H1 (cell line): ENCODE results near the gene ATP23. TPM values are rescaled to one million over a fixed set of nuclear protein-coding genes. Genes with fewer than 3 reads are reported as not detected.

Experiments used
- CTCF ChIA-PET: fragments of 300-600 bp; sonication (Branson Sonifier 250); formaldehyde crosslinking; loops from one replicate; lab custom pipeline; 2021; ENCODE audit not compliant: partially characterized antibody; lab: Charles Lee
- POLR2A ChIA-PET: fragments of 300-600 bp; sonication (Branson Sonifier 250); formaldehyde crosslinking; loops from one replicate; lab custom pipeline; 2021; ENCODE audit warnings: inconsistent platforms; ENCODE audit not compliant: partially characterized antibody; lab: Charles Lee
- DNase-seq, 2 experiments: peaks; one replicate each; pipeline versions ENCODE4 v3.0.0 to v3.0.0-alpha.2; 2010 to 2022; ENCODE audit warnings: low spot score in 2 of 2, low read depth in 1 of 2, mixed read lengths in 1 of 2
- FAIRE-seq: peaks from 2 replicates; lab custom pipeline; 2011; peaks lifted over from hg19 to GRCh38; lab: Jason Lieb, UNC
- H2AFZ ChIP-seq: 2 replicates; pipeline ENCODE4 v1.8.1; 2012; ENCODE audit warnings: low read length, inconsistent platforms
- H2AK5ac ChIP-seq: 2 replicates; pipeline ENCODE4 v1.6.1; 2013; ENCODE audit warnings: low read depth, low read length
- H2BK120ac ChIP-seq: replicated peaks from 2 replicates; pipeline ENCODE3; 2013; ENCODE audit warnings: low read depth, low read length, inconsistent platforms
- H2BK12ac ChIP-seq: 2 replicates; pipeline ENCODE4 v1.6.1; 2013; ENCODE audit warnings: low read depth, low read length
- H2BK15ac ChIP-seq: 2 replicates; pipeline ENCODE4 v1.6.1; 2013; ENCODE audit warnings: low read length
- H2BK20ac ChIP-seq: 2 replicates; pipeline ENCODE4 v1.6.1; 2013; ENCODE audit warnings: low read length
- H2BK5ac ChIP-seq: 2 replicates; pipeline ENCODE4 v1.6.1; 2013; ENCODE audit warnings: low read depth, low read length
- H3K14ac ChIP-seq: 2 replicates; pipeline ENCODE4 v1.6.1; 2013; ENCODE audit warnings: inconsistent platforms; ENCODE audit not compliant: insufficient read length
- H3K18ac ChIP-seq: 2 replicates; pipeline ENCODE4 v1.6.1; 2013; ENCODE audit warnings: low read length; ENCODE audit errors: extremely low read depth
- H3K23ac ChIP-seq: 2 replicates; pipeline ENCODE4 v1.6.1; 2013; ENCODE audit warnings: inconsistent platforms; ENCODE audit not compliant: insufficient read length
- H3K23me2 ChIP-seq: 2 replicates; pipeline ENCODE4 v1.6.1; 2013; ENCODE audit warnings: low read depth, low read length
- H3K27ac ChIP-seq: 2 replicates; pipeline ENCODE4 v1.6.1; 2011; ENCODE audit warnings: low read depth, low read length, inconsistent platforms
- H3K27me3 ChIP-seq, 4 experiments: replicated peaks in 1 of 4; 1 replicate in 1 of 4; 2 replicates in 3 of 4; pipeline versions ENCODE4 v1.6.1 to v1.8.1; 2011 to 2013; ENCODE audit warnings: low read length in 3 of 4, mild to moderate bottlenecking in 3 of 4, inconsistent platforms in 2 of 4, mixed read lengths in 2 of 4, moderate library complexity in 1 of 4; ENCODE audit not compliant: control insufficient read depth in 3 of 4, insufficient read depth in 3 of 4; ENCODE audit errors: extremely low read depth in 1 of 4
- H3K36me3 ChIP-seq, 4 experiments: 2 replicates each; pipeline versions ENCODE4 v1.6.1 to v1.8.1; 2011 to 2013; ENCODE audit warnings: mild to moderate bottlenecking in 4 of 4, low read length in 3 of 4, moderate library complexity in 2 of 4, control low read depth in 1 of 4, inconsistent platforms in 1 of 4; ENCODE audit not compliant: insufficient read depth in 4 of 4, control insufficient read depth in 2 of 4
- H3K4ac ChIP-seq: replicated peaks from 2 replicates; pipeline ENCODE3; 2013; ENCODE audit warnings: low read length, low read depth, mixed read lengths, inconsistent platforms; ENCODE audit not compliant: insufficient read length
- H3K4me1 ChIP-seq, 4 experiments: replicated peaks in 1 of 4; 1 replicate in 1 of 4; 2 replicates in 3 of 4; pipeline versions ENCODE4 v1.6.1 to v1.8.1; 2011 to 2013; ENCODE audit warnings: low read length in 3 of 4, inconsistent platforms in 2 of 4, mixed read lengths in 1 of 4; ENCODE audit not compliant: insufficient read depth in 4 of 4, control insufficient read depth in 3 of 4
- H3K4me2 ChIP-seq, 2 experiments: 2 replicates each; pipeline versions ENCODE4 v1.6.1 to v1.8.1; 2011 to 2013; ENCODE audit warnings: low read depth in 2 of 2, low read length in 2 of 2, control low read depth in 1 of 2, inconsistent platforms in 1 of 2, mild to moderate bottlenecking in 1 of 2; ENCODE audit not compliant: insufficient read depth in 1 of 2
- H3K4me3 ChIP-seq, 4 experiments: fragments of 200-600, 300-600 bp in 1 of 4; sonication (generic), shearing (Covaris generic), sonication (Bioruptor Twin) in 1 of 4; 2 replicates each; pipeline versions ENCODE4 v1.5.1 to v1.8.1; 2011 to 2016; ENCODE audit warnings: low read length in 4 of 4, low read depth in 3 of 4, control low read depth in 2 of 4, inconsistent platforms in 2 of 4, mild to moderate bottlenecking in 2 of 4, mixed read lengths in 1 of 4, moderate library complexity in 1 of 4; ENCODE audit not compliant: insufficient read depth in 2 of 4; ENCODE audit errors: extremely low read depth in 1 of 4
- H3K56ac ChIP-seq: replicated peaks from 2 replicates; pipeline ENCODE3; 2013; ENCODE audit warnings: low read depth, mild to moderate bottlenecking, mixed read lengths, low read length, inconsistent platforms; ENCODE audit not compliant: insufficient read length
- H3K79me1 ChIP-seq: 2 replicates; pipeline ENCODE4 v1.6.1; 2013; ENCODE audit warnings: low read depth, low read length, control low read depth
- H3K79me2 ChIP-seq, 2 experiments: 2 replicates each; pipeline versions ENCODE4 v1.6.1 to v1.8.1; 2012 to 2013; ENCODE audit warnings: low read length in 2 of 2, mild to moderate bottlenecking in 2 of 2, inconsistent platforms in 1 of 2; ENCODE audit not compliant: insufficient read depth in 2 of 2, control insufficient read depth in 1 of 2
- H3K9ac ChIP-seq, 4 experiments: replicated peaks in 1 of 4; 1 replicate in 1 of 4; 2 replicates in 3 of 4; pipeline versions ENCODE4 v1.6.1 to v1.8.1; 2011 to 2013; ENCODE audit warnings: low read depth in 3 of 4, low read length in 3 of 4, control low read depth in 2 of 4, mild to moderate bottlenecking in 2 of 4, moderate library complexity in 2 of 4, inconsistent platforms in 1 of 4; ENCODE audit errors: extremely low read depth in 1 of 4
- H3K9me3 ChIP-seq, 2 experiments: 2 replicates each; pipeline versions ENCODE4 v1.6.1 to v1.8.1; 2012 to 2013; ENCODE audit warnings: mild to moderate bottlenecking in 2 of 2, moderate library complexity in 2 of 2, control low read depth in 1 of 2, inconsistent platforms in 1 of 2, low read depth in 1 of 2, low read length in 1 of 2, mixed read lengths in 1 of 2; ENCODE audit not compliant: insufficient read depth in 2 of 2
- H4K20me1 ChIP-seq, 2 experiments: replicated peaks in 1 of 2; 2 replicates each; pipeline versions ENCODE3 to v1.8.1; 2011 to 2013; ENCODE audit warnings: inconsistent platforms in 2 of 2, low read length in 2 of 2, mild to moderate bottlenecking in 1 of 2; ENCODE audit not compliant: insufficient read depth in 2 of 2, control insufficient read depth in 1 of 2
- H4K5ac ChIP-seq: 2 replicates; pipeline ENCODE4 v1.6.1; 2013; ENCODE audit warnings: low read length, low read depth, mixed read lengths, inconsistent platforms; ENCODE audit not compliant: insufficient read length
- H4K8ac ChIP-seq: 2 replicates; pipeline ENCODE4 v1.8.0; 2013; ENCODE audit warnings: mild to moderate bottlenecking, moderate library complexity, low read length, inconsistent platforms; ENCODE audit not compliant: insufficient read depth; ENCODE audit errors: extremely low read depth
- H4K91ac ChIP-seq: replicated peaks from 2 replicates; pipeline ENCODE3; 2013; ENCODE audit warnings: low read length, mixed read lengths, inconsistent platforms; ENCODE audit not compliant: insufficient read length
- BACH1 ChIP-seq: IDR thresholded peaks from 2 replicates; pipeline ENCODE4 v1.6.1; 2012; ENCODE audit warnings: low read length, improper control_type of control experiment
- EP300 ChIP-seq, 2 experiments: IDR thresholded peaks; 1 replicate in 1 of 2; 2 replicates in 1 of 2; pipeline ENCODE4 v1.6.1; 2011 to 2012; ENCODE audit warnings: low read depth in 2 of 2, low read length in 2 of 2, mild to moderate bottlenecking in 2 of 2, borderline replicate concordance in 1 of 2, inconsistent platforms in 1 of 2, moderate library complexity in 1 of 2
- FOSL1 ChIP-seq: IDR thresholded peaks from 2 replicates; pipeline ENCODE4 v1.6.1; 2011; ENCODE audit warnings: mild to moderate bottlenecking, low read depth, low read length, moderate library complexity; ENCODE audit not compliant: insufficient read depth
- GTF2F1 ChIP-seq: IDR thresholded peaks from 2 replicates; pipeline ENCODE4 v1.6.1; 2012; ENCODE audit warnings: low read depth, low read length, improper control_type of control experiment, borderline replicate concordance
- HDAC6 ChIP-seq: IDR thresholded peaks from one replicate; pipeline ENCODE4 v1.7.1; 2012; ENCODE audit warnings: low read depth, mild to moderate bottlenecking, inconsistent platforms, low read length, moderate library complexity
- JUN ChIP-seq: IDR thresholded peaks from 2 replicates; pipeline ENCODE4 v1.6.1; 2011; ENCODE audit warnings: low read depth, mild to moderate bottlenecking, improper control_type of control experiment, low read length
- JUND ChIP-seq: IDR thresholded peaks from 2 replicates; pipeline ENCODE4 v1.6.1; 2011; ENCODE audit warnings: mild to moderate bottlenecking, improper control_type of control experiment, low read length
- KDM4A ChIP-seq: IDR thresholded peaks from one replicate; pipeline ENCODE4 v1.7.1; 2012; ENCODE audit warnings: low read depth, mild to moderate bottlenecking, moderate library complexity, low read length, inconsistent platforms; ENCODE audit not compliant: severe bottlenecking
- MAFK ChIP-seq: IDR thresholded peaks from 2 replicates; pipeline ENCODE4 v1.6.1; 2012; ENCODE audit warnings: low read depth, mild to moderate bottlenecking, improper control_type of control experiment, low read length
- POLR2A ChIP-seq, 2 experiments: IDR thresholded peaks; 1 replicate in 1 of 2; 2 replicates in 1 of 2; pipeline ENCODE4 v1.6.1; 2011; ENCODE audit warnings: low read depth in 2 of 2, low read length in 2 of 2, mild to moderate bottlenecking in 2 of 2; ENCODE audit errors: control extremely low read depth in 1 of 2
- POLR2AphosphoS5 ChIP-seq: IDR thresholded peaks from 2 replicates; pipeline ENCODE4 v1.6.1; 2011; ENCODE audit warnings: low read depth, low read length
- SAP30 ChIP-seq: fragments of 300-600 bp; sonication (generic); IDR thresholded peaks from 2 replicates; pipeline ENCODE4 v1.7.1; 2012; ENCODE audit warnings: low read length, moderate library complexity, mild to moderate bottlenecking, inconsistent platforms; ENCODE audit not compliant: insufficient read depth, insufficient replicate concordance
- SP2 ChIP-seq: IDR thresholded peaks from 2 replicates; pipeline ENCODE4 v1.6.1; 2012; ENCODE audit warnings: mild to moderate bottlenecking, low read length, inconsistent platforms
- WGBS, 2 experiments: shearing (Covaris generic) in 1 of 2; methylation state at CpG; one replicate each; pipeline versions ENCODE4 v1.1.6 to v1.1.7; 2013 to 2015; ENCODE audit warnings: low lambda C conversion rate in 2 of 2, mixed read lengths in 2 of 2, inconsistent platforms in 1 of 2, low coverage in 1 of 2, missing lambda C conversion rate in 1 of 2; ENCODE audit not compliant: insufficient replicate concordance in 2 of 2, insufficient coverage in 1 of 2, insufficient read length in 1 of 2; ENCODE audit errors: extremely low coverage in 1 of 2, missing lambda C conversion rate in 1 of 2; 5-methylcytosine and 5-hydroxymethylcytosine counted together
- polyA plus RNA-seq, 7 experiments: library from polyadenylated mRNA; depleted of rRNA in 3 of 7; stranded (reverse) in 5 of 7; unstranded in 2 of 7; fragments of >200 nt in 5 of 7; fragments of 200-250 nt in 2 of 7; gene quantifications; 1 replicate in 5 of 7; 2 replicates in 1 of 7; 4 replicates in 1 of 7; pipeline versions ENCODE4 v1.2.1 to v1.2.3, GENCODE V29; 2011 to 2013; ENCODE audit warnings: missing spikeins in 2 of 7, mixed read lengths in 2 of 7
- total RNA-seq: library from RNA; stranded (reverse); fragmentation: NEBNext Ultra II Directional; extraction: Animal tissue kit (Norgen Biotek cat#: 25700); gene quantifications from 2 replicates; pipeline ENCODE4 v1.2.1, GENCODE V29; 2021
- TF ChIP-seq, protein P1 (sequence below): IDR thresholded peaks from 2 replicates; pipeline ENCODE4 v1.6.1; 2011; ENCODE audit warnings: low read length, improper control_type of control experiment

ATP23 gene
- total and polyA plus RNA-seq, 2 of the 8 experiments (the other 6 are each of a cell fraction or from before 2014, with no cell fraction given), result 10.2 to 13.5 TPM

DNA sequence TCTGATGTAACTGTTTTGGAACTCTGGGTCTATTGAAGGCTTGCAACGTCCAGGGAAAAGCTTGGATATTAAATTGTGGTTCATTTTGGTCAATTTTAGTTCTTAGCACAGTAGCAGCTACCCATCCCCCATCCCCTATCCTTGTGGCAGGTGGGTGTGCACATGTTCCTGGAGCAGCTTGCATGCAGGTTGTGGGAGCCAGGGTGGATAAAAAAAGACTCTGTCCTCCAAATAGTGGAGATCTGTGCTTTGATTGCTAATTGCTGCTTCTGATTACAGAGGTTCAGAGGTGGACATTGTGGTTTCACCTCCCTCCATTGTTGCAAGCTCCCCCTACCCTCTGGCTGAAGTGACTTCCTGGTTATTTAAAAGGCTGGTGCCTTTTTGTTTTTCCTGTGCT, 23.1 kb downstream of the ATP23 start:
- Histone ChIP-seq H3K18ac (no peak overlapping the region), H2BK15ac (no peak overlapping the region), H3K79me1 (no peaks in the 10 kb centered on the region), H3K14ac (no peak overlapping the region), H2AK5ac (no peak overlapping the region), H4K91ac (no peak overlapping the region), H3K56ac (no peak overlapping the region), H3K4me3 (no peak overlapping the region), H2BK5ac (no peak overlapping the region), H3K9me3 (0 out of 4 replicates have a peak, but pooled peaks cover 0 to 2% of the 10 kb centered on the region in 2 experiments), H3K23ac (no peak overlapping the region), H3K27me3 (no peaks in the 10 kb centered on the region), H3K4ac (no peak overlapping the region), H3K23me2 (no peaks in the 10 kb centered on the region), H3K79me2 (no peaks in the 10 kb centered on the region), H3K9ac (no peak overlapping the region), H4K8ac (no peak overlapping the region), H3K4me2 (no peak overlapping the region), H4K5ac (no peak overlapping the region), H2BK12ac (no peak overlapping the region), H2BK20ac (no peak overlapping the region), H3K27ac (no peak overlapping the region), H2AFZ (no peak overlapping the region), H2BK120ac (no peak overlapping the region), H3K36me3 (no peaks in the 10 kb centered on the region), H3K4me1 (no peaks in the 10 kb centered on the region), H4K20me1 (no peaks in the 10 kb centered on the region)
- no peak for DNase-seq
- CTCF ChIA-PET, result no interaction called here
- POLR2A ChIA-PET, result no interaction called here
- no peak for FAIRE-seq
- WGBS, 2 experiments, result 76% methylated on average over 1 of the region's 1 CpG; no CpG with 5 or more reads in 1 of the 2 experiments
- TF ChIP-seq KDM4A, result no peak
- no peak for TF ChIP-seq JUN
- no peak for TF ChIP-seq JUND
- TF ChIP-seq GTF2F1, result no peak
- TF ChIP-seq SAP30, result no peak
- TF ChIP-seq MAFK, result no peak
- TF ChIP-seq, protein P1, sequence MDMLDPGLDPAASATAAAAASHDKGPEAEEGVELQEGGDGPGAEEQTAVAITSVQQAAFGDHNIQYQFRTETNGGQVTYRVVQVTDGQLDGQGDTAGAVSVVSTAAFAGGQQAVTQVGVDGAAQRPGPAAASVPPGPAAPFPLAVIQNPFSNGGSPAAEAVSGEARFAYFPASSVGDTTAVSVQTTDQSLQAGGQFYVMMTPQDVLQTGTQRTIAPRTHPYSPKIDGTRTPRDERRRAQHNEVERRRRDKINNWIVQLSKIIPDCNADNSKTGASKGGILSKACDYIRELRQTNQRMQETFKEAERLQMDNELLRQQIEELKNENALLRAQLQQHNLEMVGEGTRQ, result no peak
- no peak for TF ChIP-seq SP2
- TF ChIP-seq POLR2AphosphoS5, result no peak
- no peak for TF ChIP-seq EP300 (IDR thresholded peaks at IDR 0.05; ENCODE audit: borderline replicate concordance in 1 of 2, low read depth in 2 of 2, low read length in 2 of 2)
- no peak for TF ChIP-seq FOSL1
- TF ChIP-seq BACH1, result no peak
- no peak for TF ChIP-seq POLR2A (IDR thresholded peaks at IDR 0.05; ENCODE audit: control extremely low read depth in 1 of 2, low read depth in 2 of 2, low read length in 2 of 2)
- TF ChIP-seq HDAC6, result no peak
